HG02610 (cell line): Measurements from ENCODE around the gene KRTAP19-3.
"Not testable (repeated sequence)": the region's sequence is repeated elsewhere in the genome, so short reads cannot be mapped to it uniquely, and the experiment has no call there.

Experiments used
- ATAC-seq: cut with Tn5 transposase; IDR thresholded peaks from one replicate; pipeline ENCODE4 v1.9.1; 2021; ENCODE audit warnings: mild to moderate bottlenecking, moderate library complexity; ENCODE audit not compliant: unreplicated experiment

Gene KRTAP19-3

GRCh38 chr21:30491963-30492428 is at the start of gene KRTAP19-3:
KRTAP19-3 (minus strand) TSS chr21:30492013; CDS start chr21:30491957, 56 bp downstream.
- ATAC-seq, result no peak

- no peak for ATAC-seq
These were observed 27.1 kb upstream of the KRTAP19-3 start for GRCh38 chr21:30518876-30519275.

GRCh38 chr21:30515681-30516080 is 23.9 kb upstream of the KRTAP19-3 start:
- no peak for ATAC-seq

DNA sequence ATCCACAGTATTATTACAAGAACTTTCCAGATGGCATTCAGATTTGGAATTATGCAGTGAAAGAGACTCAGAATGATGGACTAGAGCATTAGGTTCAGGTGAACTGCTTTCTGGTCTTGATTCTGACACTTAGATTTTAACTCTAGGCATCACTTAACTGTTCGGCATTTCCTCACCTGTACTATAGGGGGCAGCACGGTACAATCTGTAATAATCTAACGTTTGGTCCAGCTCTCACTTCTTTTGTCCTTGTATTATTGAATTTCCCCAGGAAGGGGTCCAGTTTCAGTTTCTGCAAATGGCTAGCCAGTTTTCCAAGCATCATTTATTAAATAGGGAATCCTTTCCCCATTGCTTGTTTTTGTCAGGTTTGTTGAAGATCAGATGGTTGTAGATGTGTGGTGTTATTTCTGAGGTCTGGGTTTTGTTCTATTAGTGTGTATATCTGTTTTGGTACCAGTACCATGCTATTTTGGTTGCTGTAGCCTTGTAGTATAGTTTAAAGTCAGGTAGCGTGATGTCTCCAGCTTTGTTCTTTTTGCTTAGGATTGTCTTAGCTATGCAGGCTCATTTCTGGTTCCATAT is 13.9 kb upstream of the KRTAP19-3 start:
- not testable (repeated sequence) for ATAC-seq

DNA sequence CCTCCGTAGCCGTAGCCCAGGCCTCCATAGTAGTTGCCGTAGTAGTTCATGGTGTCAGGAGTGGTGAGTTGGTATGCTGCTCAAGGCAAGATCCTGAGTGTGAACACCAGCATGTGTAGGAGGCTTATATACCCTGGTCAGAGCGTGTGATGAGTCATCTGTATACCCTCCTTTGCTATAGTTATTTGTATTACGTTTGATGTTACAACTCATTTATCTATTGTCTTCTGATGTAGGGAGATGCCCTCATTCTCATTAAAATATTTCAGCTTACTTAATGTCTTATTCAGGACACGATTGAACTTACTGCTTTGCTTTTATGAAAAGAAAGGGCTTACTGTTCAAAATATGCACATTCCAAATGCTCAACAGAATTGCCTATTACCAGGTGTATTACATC is 10.2 kb upstream of the KRTAP19-3 start, which contains the start of gene KRTAP19-5:
Gene KRTAP19-5, minus strand, starts transcription at position 101 of the 400 bp plus-strand sequence. Its CDS starts 51 bp downstream, at position 50.
- ATAC-seq, result no peak

DNA sequence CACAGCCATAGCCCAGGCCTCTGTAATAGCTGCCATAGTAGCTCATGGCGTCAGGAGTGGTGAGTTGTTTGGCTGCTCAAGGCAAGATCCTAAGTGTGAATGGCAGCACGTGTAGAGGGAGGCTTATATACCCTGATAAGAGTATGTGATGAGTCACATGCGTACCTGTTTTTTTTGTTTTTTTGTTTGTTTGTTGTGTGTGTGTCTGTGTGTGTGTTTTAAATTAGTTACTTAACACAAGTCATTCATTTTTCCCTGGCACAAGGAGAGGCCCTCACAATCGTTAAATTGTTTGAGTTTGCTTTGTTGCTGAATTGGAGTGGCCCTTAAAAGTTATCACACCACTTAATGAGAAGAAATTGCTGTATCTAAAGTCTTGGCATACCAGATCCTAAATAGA is 5.3 kb upstream of the KRTAP19-3 start, which contains the start of gene KRTAP19-4:
Gene KRTAP19-4, minus strand, starts transcription at position 101 of the 400 bp plus-strand sequence. Its CDS starts 55 bp downstream, at position 46.
- ATAC-seq, result no peak

GRCh38 chr21:30487336-30487735 is 4.5 kb downstream of the KRTAP19-3 start, which contains the start of gene KRTAP19-2:
KRTAP19-2 (minus strand) TSS chr21:30487436; CDS start chr21:30487348, 88 bp downstream.
- no peak for ATAC-seq

DNA sequence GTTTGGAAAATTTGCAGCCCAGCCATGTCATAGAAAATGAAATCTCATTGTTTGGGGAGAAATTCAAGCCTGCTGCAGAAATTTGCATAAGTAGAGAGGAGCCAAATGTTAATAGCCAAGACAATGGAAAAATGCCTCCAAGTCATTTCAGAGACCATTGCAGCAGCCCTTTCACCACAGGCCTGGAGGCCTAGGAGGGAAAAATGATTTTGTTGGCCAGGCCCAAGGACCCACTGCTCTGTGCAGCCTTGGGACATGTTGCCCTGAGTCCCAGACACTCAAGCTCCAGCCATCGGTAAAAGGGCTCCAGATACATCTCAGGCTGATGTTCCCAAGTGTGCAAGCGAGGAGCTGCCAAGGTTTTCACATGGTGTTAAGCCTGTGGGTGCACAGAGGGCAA is 5.6 kb downstream of the KRTAP19-3 start:
- ATAC-seq, result no peak

DNA sequence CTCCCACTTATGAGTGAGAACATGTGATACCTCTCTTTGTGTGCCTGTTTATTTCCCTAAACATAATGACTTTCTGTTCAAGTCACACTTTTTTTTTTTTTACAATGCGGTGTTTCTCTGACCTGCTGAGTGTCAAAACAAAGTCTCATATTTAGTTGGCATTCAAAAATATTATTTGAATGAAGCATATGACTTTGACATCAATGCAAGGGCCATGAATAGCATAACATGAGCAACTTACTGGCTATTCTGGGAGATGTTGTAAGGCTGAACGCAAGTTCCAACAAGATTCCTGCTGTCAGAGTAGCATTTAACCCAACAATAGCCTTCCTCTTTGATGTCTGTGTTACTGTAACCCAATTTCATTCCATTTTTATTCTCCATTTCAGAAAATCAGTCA is 9.7 kb downstream of the KRTAP19-3 start:
- ATAC-seq, result no peak

- ATAC-seq, result no peak
These were observed 11.7 kb downstream of the KRTAP19-3 start, which contains the start of gene KRTAP19-1 for GRCh38 chr21:30480145-30480544. KRTAP19-1 (minus strand) TSS chr21:30480367; CDS start chr21:30480317, 50 bp downstream.

GRCh38 chr21:30479259-30479658 is 12.6 kb downstream of the KRTAP19-3 start:
- ATAC-seq, result no peak

GRCh38 chr21:30478004-30478403 is 13.8 kb downstream of the KRTAP19-3 start:
- ATAC-seq, result no peak

GRCh38 chr21:30468900-30469714 is 22.7 kb downstream of the KRTAP19-3 start:
- ATAC-seq, result no peak

DNA sequence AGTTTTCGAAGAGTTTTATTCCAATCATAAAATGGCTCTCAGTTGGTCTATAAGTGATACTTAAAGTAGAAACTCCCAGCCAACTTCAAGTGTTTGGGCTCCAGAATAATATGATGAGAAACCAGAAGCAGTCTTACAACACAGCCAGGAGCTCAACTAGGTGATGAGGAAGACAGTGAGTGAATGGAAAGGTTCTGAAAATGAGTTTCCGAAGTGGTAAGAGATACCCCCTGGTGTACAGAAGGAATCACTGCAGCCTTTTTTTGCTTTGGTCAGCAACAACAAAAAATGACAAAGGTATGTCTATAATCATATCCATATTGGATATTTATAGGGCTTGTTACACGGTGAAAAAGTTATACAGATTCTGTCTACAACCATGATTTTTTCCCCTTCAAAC is 28.1 kb downstream of the KRTAP19-3 start:
- ATAC-seq, result no peak

- ATAC-seq, result no peak
These were observed 43.3 kb downstream of the KRTAP19-3 start for GRCh38 chr21:30448514-30448913.

- no peak for ATAC-seq
These were observed 44.8 kb downstream of the KRTAP19-3 start for GRCh38 chr21:30447056-30447455.

DNA sequence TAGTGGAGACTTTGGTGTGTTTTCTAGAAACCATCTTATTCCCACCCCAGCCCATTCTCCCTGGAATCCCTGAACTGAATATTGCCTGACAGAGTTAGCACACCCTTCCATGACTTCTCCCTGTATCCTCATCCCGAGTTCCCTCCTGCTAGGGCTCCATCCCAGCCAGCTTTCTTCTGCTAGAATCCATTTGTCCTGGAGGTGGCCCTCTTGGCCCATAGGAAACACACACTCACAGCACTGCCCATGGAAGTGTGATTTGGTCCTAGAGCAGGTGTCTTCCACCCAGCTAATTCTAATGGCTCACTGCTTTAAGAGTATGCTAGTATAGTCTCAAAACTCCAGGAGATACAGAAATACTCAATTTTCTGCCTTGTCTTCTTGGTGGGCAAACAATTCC is 47.6 kb downstream of the KRTAP19-3 start:
- ATAC-seq, result no peak

- no peak for ATAC-seq
These were observed 48.6 kb downstream of the KRTAP19-3 start for GRCh38 chr21:30443226-30443625.
